Cortex of kidney (tissue), 1 donor: ENCODE results near the gene SLC4A2.

ENCODE experiments used
- DNase-seq: peaks from one replicate; lab custom pipeline; 2025; lab: John Stamatoyannopoulos, UW

The SLC4A2 gene

DNA sequence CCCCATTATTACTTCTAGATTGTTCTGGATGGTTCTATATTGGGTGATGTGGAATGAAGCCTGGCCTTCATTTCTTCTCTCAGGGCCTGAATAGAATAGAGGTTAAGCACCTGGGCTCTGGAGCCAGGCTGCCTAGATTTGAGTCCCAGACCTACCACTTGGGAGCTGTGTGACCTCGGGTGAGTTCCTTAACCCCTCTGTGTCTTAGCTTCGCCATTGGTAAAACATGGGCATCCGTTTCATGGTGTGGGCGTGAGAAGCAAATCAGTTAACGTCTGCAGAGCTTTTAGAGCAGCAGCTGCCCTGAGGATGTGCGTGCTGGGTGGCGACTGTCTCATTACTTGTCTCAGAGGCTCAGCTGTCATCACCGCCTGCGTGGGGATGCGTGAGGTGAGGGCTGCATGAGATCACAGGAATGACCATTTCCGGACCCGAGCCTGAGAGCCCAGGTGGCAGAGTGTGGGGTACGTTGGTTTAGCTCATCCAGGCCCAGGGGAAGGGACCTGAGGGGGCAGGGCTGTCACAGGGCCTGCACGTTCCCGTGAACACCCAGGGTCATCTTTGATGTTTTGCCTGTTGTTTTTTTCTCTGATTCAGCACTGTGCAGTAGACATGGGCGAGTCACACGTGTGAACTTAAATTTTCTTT, 36.6 kb downstream of the SLC4A2 start:
- DNase-seq, result no peak

DNA sequence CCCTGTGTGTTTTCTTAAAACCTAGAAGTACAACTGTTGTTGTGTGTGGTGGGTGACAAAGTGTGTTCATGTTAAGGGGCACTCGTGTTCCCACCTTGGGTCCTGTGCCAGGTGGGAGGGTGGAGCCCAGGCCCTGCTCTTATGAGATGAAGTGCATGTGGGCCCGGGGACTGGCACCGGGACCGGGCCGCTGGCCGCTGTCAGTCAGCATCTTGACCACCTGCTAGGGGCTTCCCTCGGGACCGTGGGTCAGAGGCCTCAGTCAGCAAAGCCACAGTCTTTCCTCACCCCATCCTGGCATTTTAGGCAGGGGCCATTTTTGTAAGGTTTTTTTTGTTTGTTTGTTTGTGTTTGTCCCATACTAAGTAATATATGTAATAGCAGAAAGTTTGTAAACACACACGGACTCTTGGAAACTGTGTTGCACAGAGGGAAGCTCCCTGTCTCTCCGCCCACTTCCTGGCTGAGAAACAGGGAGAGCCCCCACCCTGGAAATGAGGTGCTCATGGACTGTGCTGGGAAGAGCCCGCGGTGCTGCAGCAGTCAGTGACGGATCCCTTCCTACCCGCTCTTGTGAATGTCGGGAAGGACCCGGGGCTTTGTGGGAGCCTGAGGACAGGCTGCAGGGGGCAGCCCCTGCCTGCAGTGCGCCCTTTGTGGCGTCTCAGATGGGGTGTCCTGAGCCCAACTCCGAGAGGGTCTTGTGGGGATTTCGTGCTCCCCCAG, 40.3 kb downstream of the SLC4A2 start:
- DNase-seq, result no peak

DNA sequence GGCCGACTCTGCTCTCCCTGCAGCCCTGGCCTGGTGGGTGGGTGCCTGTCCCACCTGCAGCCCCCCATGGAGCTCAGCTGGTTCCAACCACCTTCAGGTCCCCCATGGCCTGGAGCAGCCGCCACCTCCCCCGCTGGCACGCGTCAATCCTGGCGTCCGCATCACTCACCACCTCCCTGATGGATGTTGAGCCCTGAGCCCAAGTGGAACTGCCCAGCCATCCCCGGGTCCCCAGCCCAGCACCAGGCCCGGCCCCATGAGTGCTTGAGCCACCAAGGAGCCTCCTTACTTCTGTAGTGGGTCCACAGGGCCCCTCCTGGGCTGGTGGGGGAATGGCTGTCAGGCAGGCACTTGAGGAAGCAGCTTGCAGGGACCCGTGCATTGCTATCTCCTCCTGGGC, 41.5 kb downstream of the SLC4A2 start:
- DNase-seq, result no peak

GRCh38 chr7:151101621-151102396, 42.4 kb downstream of the SLC4A2 start:
- no peak for DNase-seq

DNA sequence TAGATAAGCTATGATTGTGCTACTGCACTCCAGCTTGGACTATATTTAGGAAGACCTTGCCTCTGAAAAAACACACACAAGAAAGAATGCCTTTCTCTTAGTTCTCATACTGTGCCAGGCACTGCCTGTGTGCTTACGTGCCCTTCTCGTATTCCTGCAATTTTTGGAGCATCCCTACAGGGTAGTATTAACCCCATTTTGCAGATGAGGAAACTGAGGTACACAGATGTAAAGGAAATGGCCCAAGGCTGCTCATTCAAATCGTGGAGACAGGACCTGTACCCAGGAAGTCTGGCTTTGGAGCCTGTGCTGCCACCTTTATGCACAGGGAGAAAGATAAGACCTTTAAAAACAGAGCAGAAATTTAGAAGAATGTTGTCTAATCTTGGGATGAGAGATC, 43.6 kb downstream of the SLC4A2 start:
- DNase-seq, result no peak

- DNase-seq, result no peak
These were observed 44.6 kb downstream of the SLC4A2 start for GRCh38 chr7:151103973-151104372.

DNA sequence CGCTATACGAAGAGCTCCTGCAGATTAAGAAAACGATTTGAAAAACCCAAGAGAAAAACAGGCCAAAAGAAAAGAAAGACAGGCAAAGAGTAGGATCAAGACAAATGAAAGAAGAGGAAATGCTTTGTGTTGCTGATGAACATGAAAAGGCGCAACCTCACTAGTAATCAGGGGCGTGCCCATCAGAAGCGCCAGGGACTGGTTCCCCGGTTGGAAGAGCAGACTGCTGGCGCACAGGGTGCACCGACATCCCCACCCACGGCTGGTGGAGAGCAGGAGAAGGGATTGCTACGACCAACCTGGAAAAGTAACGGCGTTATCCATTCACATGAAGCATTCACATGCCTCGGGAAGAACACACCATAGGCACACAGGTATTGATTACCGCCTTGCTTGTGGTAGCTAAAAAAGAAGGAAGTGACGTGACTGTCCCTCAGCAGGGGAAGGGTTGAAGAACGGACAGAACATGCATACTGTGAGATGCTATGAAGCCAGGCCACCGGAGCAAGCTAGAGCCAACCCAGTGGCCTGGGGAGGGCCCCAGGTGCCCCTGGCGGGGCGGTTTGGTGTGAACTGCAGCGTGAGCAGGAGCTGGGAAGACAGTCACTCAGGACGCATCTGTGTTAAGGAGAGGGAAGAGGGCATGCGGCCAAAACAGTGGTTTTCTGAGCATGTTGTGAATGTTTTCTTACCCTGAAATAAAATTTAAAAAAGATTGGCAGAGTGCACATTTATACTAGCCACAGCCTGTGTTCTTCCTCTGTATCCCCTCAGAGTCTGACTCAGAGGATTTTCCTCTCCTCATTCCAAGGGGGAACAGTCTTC, 45.2 kb downstream of the SLC4A2 start:
- DNase-seq, result no peak

- DNase-seq, result no peak
These were observed 48.5 kb downstream of the SLC4A2 start for GRCh38 chr7:151107882-151108281.

DNA sequence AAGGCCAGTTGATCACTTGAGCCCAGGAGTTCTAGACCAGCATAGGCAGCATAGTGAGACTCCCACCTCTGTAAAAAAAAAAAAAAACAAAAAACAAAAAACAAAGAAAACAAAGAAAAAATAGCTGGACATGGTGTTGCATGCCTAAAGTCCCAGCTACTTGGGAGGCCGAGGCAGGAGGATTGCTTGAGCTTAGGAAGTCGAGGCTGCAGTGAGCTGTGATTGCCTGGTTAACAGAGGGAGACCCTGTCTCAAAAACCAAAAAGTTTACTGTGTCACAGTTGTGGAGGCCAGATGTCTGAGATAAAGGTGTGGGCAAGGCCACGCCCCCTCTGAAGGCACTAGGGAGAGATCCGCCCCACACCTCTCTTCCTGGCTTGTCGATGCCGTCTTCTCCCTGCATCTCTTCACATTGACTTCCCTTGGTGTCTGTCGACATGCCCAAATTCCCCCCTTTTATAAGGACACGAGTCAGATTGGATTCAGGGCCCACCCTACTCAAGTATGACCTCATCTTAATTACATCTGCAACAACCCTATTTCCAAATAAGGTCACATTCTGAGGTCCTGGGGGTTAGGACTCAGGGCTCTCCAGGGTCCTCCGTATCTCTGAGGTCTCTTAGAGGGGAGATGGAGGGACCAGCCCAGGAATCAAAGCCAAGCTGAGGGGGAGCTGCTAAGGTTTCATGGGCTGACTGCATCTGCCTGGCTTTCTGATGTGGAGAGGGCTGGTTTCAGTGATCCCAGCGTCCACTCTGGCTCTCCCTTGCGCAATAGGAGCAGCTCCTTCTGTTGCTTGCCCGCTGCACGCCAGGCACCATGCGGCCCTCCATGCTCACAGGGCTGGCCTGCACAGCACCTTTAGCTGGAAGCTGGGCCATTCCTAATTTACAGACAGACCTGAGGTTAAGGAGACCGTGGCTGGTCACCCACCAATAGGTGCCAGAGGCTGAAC, 50.0 kb downstream of the SLC4A2 start:
- no peak for DNase-seq

- no peak for DNase-seq
These were observed 51.0 kb downstream of the SLC4A2 start for GRCh38 chr7:151110236-151110940.

- no peak for DNase-seq
These were observed 51.7 kb downstream of the SLC4A2 start for GRCh38 chr7:151110941-151111645.

DNA sequence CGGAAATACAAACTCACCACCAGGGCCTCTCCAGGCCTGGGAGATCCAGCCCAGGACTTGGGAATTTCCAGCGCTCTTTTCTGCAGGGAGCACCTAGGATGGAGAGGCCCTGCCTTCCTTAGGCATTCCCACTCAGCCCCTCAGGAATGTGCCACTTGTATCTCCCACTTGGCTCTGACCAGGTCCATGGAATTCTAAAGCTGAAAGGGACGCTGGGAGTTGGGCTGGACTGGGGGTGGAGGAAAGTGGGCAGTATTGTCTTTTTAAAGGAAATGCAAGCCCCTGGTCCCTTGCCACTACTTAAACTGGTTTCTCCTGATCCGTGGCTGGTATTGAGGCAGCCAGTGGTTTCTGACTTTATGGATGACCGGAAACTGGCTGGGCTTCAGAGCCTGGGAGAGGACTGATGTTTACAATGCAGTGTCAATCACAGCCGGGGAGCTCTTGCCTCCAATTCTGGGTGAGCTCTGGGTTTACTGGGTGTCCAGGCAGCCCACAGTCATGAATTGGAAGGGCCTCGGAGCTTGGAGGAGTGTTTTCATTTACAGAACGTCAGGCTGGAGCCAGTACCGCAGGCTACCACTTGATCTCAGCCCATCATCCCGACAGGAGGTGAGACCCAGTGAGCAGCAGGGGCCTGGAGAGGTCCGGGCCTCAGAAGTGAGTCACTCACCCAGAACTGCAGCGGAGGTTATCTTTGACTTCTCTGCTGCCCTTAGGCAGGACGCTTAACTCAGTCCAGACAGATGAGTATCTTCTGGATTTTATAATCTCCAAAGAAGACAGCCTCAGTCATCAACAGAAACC, 54.2 kb downstream of the SLC4A2 start:
- DNase-seq, result no peak

DNA sequence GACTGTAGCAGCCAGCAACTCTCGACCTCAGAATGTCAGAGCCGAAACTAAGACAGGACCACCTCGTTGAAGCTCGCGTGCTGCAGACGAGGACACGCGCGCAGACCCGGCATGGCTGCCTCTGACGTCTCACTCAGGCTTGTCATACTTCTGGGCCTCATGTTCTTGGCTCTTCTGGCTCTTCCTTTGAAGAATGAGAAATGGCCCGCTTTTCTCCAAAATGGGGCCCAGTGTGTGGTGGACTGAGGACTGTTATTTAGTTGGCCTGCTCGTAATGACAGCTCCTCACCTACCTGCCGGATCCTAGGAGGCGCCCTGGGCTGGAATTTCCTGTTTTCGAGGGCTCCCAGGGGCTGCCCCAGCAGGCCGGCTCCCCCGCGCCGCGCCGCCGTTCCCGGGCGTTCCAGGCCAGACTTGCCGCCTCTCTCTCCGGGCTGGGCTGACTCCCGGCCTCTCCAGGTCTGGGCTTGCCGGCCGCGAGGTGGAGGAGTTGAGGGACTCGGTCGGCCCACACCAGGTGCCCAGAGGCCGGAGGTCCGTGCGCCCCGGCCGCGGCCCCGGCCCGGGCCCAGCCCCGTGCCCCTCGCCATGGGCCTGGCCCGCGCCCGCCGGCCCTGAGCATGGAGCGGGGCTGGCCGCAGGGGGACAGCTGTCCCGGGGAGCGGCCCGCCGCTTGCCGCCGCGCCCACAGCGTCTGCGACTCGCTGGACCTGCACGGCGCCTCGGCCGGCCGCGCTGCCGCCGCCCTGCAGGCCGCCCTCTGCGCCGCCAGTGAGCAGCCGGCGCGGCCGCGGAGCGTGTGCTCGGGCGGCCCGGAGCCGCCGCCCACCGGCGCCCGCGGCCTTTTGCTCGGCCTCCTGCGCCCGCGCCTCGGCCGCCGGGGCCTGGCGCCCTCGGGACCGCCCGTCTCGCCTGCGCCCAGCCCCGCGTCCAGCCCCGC, 55.0 kb downstream of the SLC4A2 start:
- no peak for DNase-seq

DNA sequence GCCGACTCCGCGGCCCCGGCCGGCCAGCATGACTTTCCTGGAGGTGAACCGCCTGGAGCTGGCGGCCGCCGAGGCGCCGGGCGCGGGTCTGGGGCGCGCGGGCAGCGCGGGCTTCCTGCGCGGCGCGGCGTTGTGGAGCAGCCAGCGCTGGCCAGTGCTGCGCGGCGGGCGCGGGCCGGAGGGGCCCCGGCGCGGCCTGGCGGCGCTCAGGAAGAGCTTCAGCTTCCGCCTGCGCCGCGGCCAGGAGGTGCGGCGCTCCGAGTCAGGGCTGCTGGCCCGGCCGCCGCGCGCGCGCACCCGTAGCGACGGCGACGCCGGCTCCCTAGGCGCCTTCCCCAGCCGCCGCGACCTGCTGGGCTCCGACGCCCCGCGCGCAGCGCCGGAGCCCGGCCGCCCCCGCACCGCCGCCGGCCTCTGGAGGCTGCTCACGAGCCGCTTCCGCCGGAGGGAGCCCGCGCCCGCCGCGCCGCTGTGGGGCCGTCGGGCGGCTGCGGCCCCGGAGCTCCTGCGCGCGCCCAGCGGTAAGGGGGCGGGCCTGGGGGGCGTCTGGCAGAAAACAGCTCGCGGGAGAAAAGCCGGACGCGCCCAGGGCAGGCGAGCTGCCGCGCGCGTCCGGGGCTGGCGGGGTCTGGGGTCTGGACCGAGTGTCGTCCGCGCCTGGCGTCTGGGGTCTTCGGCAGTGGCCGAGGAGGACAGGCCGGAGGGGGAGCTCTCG, 55.9 kb downstream of the SLC4A2 start:
- DNase-seq, result no peak

DNA sequence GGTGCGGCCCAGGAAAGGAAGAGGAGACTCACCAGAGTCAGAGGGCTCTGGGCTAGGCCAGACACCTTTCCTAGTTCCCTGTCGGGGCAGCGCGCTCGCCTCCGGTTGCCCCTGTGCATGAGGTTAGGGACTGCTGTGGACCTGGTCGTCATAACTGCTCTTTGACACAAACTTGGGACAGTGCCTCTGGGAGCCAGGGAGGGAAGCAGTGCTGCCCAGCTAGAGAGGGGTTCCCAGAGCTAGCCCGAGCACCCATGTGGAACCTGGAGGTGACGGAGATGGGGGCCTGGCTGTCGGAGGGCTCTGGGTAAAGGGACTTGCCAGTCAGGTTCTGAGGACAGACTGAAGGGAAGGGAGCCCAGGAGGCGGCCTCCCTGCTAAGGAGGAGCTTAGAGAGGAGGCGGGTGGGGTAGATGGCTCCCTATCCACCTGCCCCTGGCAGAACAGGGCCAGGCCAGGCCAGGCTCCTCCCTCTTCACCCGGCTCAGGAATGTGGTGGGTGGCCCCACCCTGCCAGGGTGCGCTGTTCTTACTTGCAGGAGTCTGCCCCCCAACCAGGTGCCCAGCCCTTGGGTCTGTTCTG, 56.5 kb downstream of the SLC4A2 start:
- DNase-seq, result no peak

- no peak for DNase-seq
These were observed 57.4 kb downstream of the SLC4A2 start for GRCh38 chr7:151116603-151117440.
